Measurements from ENCODE around the gene CHMP3. TPM values are rescaled to one million over a fixed set of nuclear protein-coding genes. Genes with fewer than 3 reads are reported as not detected.

Gene CHMP3
- 91.6 and 117 TPM in 2 replicates for total RNA-seq

DNA sequence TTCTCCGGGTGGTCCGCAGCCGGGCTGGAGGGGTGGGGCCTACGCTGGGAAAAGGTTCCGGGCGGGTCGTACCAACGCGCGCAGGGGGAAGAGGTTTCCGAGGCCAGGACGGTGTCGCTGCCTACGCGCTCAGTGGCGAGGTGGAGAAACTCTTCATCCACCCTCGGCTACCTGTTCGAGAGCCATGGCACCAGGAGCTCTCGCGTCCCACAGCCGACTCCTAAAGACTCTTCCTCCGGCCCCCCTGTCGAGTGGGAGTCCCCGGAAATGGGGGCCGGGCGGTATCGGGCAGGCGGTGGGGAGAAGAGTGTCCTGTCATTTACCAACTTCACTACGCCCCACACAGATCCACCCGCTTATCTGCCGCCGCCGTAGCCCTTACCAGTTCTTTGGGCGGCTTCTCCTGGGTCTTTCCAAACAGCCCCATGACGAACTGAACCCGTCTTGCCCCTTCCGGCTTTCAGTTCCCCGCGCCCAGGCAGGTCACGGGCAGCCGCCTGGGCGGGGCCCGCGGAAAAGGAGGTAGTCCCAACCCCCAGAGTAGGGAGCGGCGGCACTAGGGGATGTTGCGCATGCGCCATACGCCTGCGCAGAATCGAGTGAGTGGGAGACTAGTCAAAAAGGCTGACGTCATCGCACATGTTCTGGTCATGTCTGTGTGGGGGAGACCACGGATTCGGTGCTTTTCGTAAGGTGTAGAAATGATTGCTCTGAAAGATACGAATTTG is at the start of gene CHMP3:
Gene CHMP3, minus strand, starts transcription at position 522 of the 728 bp plus-strand sequence. Its CDS starts 95 bp downstream, at position 427.

Other genes starting within 250 kb of the CHMP3 start
- 0.07 and 0.33 TPM in 2 replicates for gene REEP1, start 225.8 kb downstream of the CHMP3 start, total RNA-seq
- gene KDM3A, start 122.1 kb downstream of the CHMP3 start, total RNA-seq: 36.9 and 41.2 TPM in 2 replicates
- gene RNF103, start 60.4 kb upstream of the CHMP3 start, total RNA-seq: 18.1 and 24.1 TPM in 2 replicates
- gene RMND5A, start 156.8 kb upstream of the CHMP3 start, total RNA-seq: 17.8 and 20.6 TPM in 2 replicates
- gene CD8A, start 227.5 kb upstream of the CHMP3 start, total RNA-seq: 0.07 TPM in 1 of 2 replicates, not detected in the other